KMS-11 (cell line): ENCODE data around the gene CCDC91.

Source experiments
- H2AFZ ChIP-seq: fragments of 200-600 bp; sonication (generic); 2 replicates; pipeline ENCODE4 v1.6.1; 2016; ENCODE audit warnings: antibody characterized with exemption, mixed run types, low read depth
- H3K27ac ChIP-seq: fragments of 200-600 bp; sonication (generic); 2 replicates; pipeline ENCODE4 v1.6.1; 2016; ENCODE audit warnings: mild to moderate bottlenecking, mixed run types
- H3K27me3 ChIP-seq: fragments of 200-600 bp; sonication (generic); 2 replicates; pipeline ENCODE4 v1.6.1; 2017; ENCODE audit warnings: mild to moderate bottlenecking, low read depth, mixed run types, moderate library complexity; ENCODE audit not compliant: insufficient read depth
- H3K36me3 ChIP-seq: fragments of 200-600 bp; sonication (generic); 2 replicates; pipeline ENCODE4 v1.6.1; 2017; ENCODE audit warnings: mild to moderate bottlenecking, mixed run types; ENCODE audit not compliant: insufficient read depth
- H3K4me1 ChIP-seq: fragments of 200-600 bp; sonication (generic); 2 replicates; pipeline ENCODE4 v1.6.1; 2016; ENCODE audit warnings: mild to moderate bottlenecking, low read depth, mixed run types; ENCODE audit not compliant: poor library complexity, severe bottlenecking
- H3K4me2 ChIP-seq: fragments of 200-600 bp; sonication (generic); 2 replicates; pipeline ENCODE4 v1.7.0; 2016; ENCODE audit warnings: mild to moderate bottlenecking, mixed run types
- H3K4me3 ChIP-seq: fragments of 200-600 bp; sonication (generic); IDR thresholded peaks from 2 replicates; pipeline ENCODE4 v1.6.1; 2017; ENCODE audit warnings: low read depth, low read length, mixed read lengths; ENCODE audit not compliant: insufficient read depth
- H3K79me2 ChIP-seq: fragments of 200-600 bp; sonication (generic); 2 replicates; pipeline ENCODE4 v1.6.1; 2016; ENCODE audit warnings: low read depth, mixed run types; ENCODE audit not compliant: insufficient read depth
- H3K9ac ChIP-seq: fragments of 200-600 bp; sonication (generic); 2 replicates; pipeline ENCODE4 v1.6.1; 2016; ENCODE audit warnings: mild to moderate bottlenecking, mixed run types
- H4K20me1 ChIP-seq: fragments of 200-600 bp; sonication (generic); 2 replicates; pipeline ENCODE4 v1.6.1; 2016; ENCODE audit warnings: mild to moderate bottlenecking, mixed run types; ENCODE audit not compliant: insufficient read depth
- CTCF ChIP-seq: fragments of 200-600 bp; sonication (generic); conservative IDR thresholded peaks from 2 replicates; pipeline ENCODE4 v1.6.1; 2017; ENCODE audit warnings: low read depth, mild to moderate bottlenecking, antibody characterized with exemption, low read length, moderate library complexity, mixed read lengths

Gene CCDC91

GRCh38 chr12:28223025-28223554 lies 32.8 kb downstream of the CCDC91 start:
- H3K4me3 ChIP-seq, result no peak overlapping the region
- H3K9ac ChIP-seq, result no peak overlapping the region
- no peaks in the 10 kb centered on the region for H3K36me3 ChIP-seq
- H3K27ac ChIP-seq, result no peak overlapping the region
- H3K79me2 ChIP-seq, result no peaks in the 10 kb centered on the region
- H3K4me1 ChIP-seq, result peaks cover 48% of the 10 kb centered on the region
- H4K20me1 ChIP-seq, result no peaks in the 10 kb centered on the region
- TF ChIP-seq CTCF, result no peak
- H2AFZ ChIP-seq, result no peak overlapping the region
- H3K4me2 ChIP-seq, result peak overlapping the region; percentile 51; the same call in 1 of the 2 replicates
- no peaks in the 10 kb centered on the region for H3K27me3 ChIP-seq

GRCh38 chr12:28223858-28224257 lies 33.6 kb downstream of the CCDC91 start:
- no peaks in the 10 kb centered on the region for H4K20me1 ChIP-seq
- no peaks in the 10 kb centered on the region for H3K27me3 ChIP-seq
- no peaks in the 10 kb centered on the region for H3K36me3 ChIP-seq
- peaks cover 55% of the 10 kb centered on the region for H3K4me1 ChIP-seq
- H3K79me2 ChIP-seq, result no peaks in the 10 kb centered on the region
- H3K4me2 ChIP-seq, result peak overlapping the region; percentile 51
- no peak overlapping the region for H3K4me3 ChIP-seq
- H2AFZ ChIP-seq, result no peak overlapping the region
- H3K27ac ChIP-seq, result no peak overlapping the region
- no peak for TF ChIP-seq CTCF
- H3K9ac ChIP-seq, result 0 out of 2 replicates have a peak overlapping the region, but pooled peaks have one; percentile 15

- Histone ChIP-seq H3K4me2 (peak overlapping the region; percentile 39; the same call in 1 of the 2 replicates), H3K36me3 (no peaks in the 10 kb centered on the region), H3K27me3 (no peaks in the 10 kb centered on the region), H2AFZ (no peak overlapping the region), H3K4me1 (peaks cover 56% of the 10 kb centered on the region), H3K79me2 (no peaks in the 10 kb centered on the region), H3K4me3 (no peak overlapping the region), H3K9ac (no peak overlapping the region), H4K20me1 (no peaks in the 10 kb centered on the region), H3K27ac (no peak overlapping the region)
- no peak for TF ChIP-seq CTCF
These were observed 36.4 kb downstream of the CCDC91 start for GRCh38 chr12:28226705-28227104.

- Histone ChIP-seq H3K27ac (no peak overlapping the region), H3K4me1 (peaks cover 50% of the 10 kb centered on the region), H3K9ac (no peak overlapping the region), H2AFZ (no peak overlapping the region), H3K27me3 (no peaks in the 10 kb centered on the region), H3K4me2 (peak overlapping the region; percentile 39; the same call in 1 of the 2 replicates), H4K20me1 (no peaks in the 10 kb centered on the region), H3K79me2 (no peaks in the 10 kb centered on the region), H3K4me3 (no peak overlapping the region), H3K36me3 (no peaks in the 10 kb centered on the region)
- TF ChIP-seq CTCF, result no peak
These were observed 37.0 kb downstream of the CCDC91 start for GRCh38 chr12:28227251-28227650.
